HG03342 (cell line): Measurements from ENCODE around the gene SLCO2B1.

ENCODE experiments used
- ATAC-seq: cut with Tn5 transposase; IDR thresholded peaks from one replicate; pipeline ENCODE4 v1.9.1; 2021; ENCODE audit warnings: mild to moderate bottlenecking, moderate library complexity; ENCODE audit not compliant: unreplicated experiment

The SLCO2B1 gene

DNA sequence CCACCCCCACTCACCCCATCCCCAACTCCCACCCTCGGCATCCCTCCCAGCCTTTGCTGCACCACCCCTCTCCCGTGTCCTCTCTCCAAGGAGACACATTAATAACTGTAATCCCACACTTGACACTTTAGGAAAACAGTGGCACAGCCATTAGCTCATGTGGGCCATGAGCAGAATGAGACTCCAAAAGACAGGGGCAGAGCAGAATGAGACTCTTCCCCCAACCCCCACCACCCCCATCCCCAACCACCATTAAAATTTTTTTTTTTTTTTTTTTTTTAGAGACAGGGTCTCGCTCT, 6.2 kb upstream of the SLCO2B1 start:
- no peak for ATAC-seq

DNA sequence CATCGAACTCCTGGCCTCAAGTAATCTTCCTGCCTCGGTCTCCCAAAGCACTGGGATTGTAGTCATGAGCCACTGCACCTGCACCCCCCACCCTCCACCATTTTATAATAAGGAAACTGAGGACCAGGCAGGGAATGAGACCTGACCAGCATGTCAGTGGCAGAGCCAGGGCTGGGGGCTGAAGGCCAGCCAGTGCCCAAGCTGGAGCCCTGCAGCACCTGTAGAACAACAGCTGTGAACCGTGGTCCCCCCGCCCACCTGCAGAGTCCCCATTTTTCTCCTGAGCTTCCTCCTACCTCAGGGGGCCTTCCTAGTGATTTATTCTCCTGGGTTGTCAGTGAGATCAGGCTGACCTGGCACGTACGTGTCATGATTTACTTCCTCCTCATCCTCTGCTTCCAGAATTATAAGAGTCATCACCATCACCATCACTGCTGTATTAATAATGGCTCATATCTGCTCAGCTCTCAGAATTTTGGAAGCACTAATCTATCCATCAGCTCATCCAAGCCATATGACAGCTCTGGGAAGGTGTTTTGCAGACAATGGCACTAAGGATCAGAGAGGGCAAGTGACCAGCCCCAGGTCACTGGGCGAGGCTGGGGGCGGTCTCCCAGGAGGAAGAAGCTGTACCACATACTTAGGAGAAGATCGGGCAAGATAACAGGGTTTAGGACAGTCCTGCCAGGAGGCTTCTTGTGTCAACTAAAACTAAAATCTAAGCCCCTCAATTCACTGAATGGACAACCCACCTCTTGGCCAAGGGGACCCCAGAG, 5.5 kb upstream of the SLCO2B1 start:
- ATAC-seq = no peak

DNA sequence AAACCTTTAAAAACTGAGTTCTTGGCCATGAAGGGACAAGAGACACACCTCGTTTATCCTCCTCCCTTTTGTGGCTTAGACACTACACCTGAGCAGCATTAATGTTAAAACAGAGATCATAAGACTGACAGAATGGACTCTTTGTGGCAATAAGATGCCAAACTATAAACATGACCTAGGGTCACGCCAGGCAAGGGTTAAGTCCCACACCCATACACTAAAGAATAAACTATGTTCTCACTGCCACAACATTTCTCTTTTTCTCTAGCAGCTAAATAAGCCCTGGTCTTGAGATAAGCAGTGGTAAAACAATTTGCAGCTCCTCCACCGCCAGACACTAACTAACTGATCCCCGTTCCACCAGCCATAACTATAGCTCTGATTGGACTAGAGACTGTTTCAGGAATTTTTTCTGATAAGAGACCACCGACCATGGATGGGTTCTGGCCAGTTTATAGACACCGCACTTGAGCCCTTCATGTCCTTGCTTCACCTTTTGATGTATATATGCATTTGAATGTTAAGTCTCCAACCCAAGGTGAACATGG, 4.9 kb upstream of the SLCO2B1 start:
- no peak for ATAC-seq

DNA sequence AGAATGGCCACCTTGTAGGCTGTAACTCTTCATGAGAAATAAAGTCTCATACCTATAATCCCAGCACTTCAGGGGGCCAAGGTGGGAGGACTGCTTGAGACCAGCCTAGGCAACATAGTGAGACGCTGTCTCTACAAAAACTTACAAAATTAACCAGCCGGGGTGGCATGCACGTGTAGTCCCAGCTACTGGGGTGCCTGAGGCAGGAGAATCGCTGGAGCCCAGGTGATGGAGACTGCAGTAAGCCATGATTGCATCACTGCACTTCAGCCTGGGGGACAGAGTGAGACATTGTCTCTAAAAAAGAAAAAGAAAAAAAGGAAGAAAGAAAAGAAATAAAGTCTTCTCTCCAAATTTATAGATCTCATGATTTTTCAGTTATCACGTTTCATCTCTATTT, 4.2 kb upstream of the SLCO2B1 start:
- no peak for ATAC-seq

DNA sequence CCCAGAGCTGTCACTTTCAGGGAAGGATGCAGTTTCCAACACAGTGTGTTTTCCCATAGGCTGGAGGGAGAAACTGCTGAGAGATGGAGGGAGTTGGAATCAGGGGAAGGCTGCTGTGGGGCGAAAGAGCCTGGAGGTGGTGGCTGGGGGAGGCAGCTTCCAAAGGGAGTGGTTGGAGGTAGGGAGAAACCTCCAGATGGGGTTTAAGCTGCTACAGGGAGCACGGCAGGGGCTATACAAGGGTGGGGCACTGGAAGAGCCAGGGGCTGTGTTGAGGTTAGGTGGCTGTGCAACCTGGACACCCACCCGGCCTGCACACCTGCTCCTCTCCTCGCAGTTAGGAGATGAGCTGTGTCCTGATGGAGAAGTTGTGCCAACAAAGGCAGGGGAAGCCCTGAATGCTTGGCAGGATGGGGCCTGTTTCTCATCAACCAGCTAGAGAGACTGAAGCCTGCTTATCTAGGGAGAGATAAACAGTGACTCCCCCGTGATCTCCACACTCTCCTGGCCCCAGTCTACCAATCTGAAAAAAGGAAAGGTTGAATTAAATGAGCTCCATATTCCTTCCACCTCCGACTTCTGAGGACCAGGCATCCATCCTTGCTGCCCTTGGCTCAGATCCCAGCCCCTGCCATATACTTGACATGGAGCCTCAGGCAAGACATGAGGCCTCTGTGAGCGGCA, 3.6 kb upstream of the SLCO2B1 start:
- no peak for ATAC-seq

DNA sequence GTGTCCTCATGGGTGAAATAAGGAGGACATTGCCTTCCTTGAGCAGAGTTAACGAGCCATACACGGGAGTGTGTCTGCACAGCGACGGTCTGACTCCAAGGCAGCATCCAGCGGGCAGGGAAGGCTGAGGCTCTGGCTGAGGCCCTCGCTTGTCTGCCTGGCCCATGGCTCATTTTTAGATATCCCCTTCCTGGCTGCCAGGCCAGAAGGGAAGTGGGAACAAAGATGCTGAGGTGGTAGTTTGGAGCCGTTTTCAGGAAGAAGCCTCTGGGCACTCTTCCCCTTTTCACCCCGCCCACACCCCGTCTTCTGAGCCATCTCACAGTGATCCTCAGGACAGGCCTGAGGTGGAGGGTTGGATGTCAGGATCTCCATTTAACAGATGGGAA, 3.0 kb upstream of the SLCO2B1 start:
- ATAC-seq = no peak

DNA sequence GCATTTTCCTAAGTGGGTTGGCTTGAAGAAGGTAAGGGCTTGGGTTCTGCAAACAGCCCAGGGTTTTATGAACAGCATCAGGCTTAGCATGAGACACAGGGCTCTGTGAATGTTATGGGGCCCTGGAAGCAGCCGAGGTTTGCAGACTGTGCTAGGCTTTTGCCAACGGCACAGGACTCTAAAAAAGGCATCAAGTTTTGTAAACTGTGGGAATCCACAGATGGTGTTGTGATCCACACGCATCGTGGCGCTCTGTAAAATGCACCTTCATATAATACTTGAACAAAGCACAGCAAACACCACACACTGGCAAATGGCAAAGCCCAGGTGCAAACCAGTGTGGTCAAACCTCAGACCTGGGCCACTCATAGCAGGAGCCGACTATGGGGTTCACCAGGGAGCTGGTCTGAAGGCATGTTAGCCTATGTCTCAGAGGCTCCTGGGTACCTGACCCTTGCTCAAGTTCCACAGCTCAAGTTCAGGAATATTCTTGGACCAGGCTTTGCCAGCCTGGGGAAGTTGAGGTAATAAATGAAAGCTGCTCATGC, 2.4 kb upstream of the SLCO2B1 start:
- no peak for ATAC-seq

DNA sequence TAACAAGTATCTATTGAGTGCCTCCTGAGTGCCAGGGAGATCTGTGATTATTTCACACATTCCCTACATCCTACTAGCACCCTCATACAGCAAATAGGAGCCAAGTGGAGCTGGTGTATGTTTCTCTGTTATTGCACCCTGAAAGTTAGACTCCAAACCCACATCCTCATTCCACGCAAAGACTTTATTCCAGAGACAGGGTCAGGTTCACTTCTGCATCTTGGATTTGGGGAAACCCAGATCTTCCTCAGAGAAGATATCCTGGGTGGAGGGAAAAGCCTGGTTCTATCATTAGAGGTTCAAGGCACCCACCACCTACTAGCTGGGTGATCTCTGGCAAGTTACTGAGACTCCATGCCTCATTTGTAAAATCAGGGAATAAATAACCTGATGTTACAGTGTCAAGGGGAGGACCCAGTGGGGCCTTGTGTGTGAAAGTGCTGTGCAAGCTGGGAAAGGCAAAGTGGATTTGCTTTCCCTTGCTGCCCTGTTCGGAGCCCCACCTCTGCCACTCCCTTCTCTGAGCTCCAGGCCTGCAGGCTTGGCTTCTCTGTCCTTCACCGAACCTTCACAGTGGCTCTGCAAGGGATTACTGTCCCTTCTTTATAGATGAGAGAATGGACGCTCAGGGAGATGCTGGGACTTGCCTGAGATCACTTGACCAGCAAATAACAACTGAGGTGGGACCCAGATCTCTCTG, 991 bp upstream of the SLCO2B1 start:
- ATAC-seq = no peak

DNA sequence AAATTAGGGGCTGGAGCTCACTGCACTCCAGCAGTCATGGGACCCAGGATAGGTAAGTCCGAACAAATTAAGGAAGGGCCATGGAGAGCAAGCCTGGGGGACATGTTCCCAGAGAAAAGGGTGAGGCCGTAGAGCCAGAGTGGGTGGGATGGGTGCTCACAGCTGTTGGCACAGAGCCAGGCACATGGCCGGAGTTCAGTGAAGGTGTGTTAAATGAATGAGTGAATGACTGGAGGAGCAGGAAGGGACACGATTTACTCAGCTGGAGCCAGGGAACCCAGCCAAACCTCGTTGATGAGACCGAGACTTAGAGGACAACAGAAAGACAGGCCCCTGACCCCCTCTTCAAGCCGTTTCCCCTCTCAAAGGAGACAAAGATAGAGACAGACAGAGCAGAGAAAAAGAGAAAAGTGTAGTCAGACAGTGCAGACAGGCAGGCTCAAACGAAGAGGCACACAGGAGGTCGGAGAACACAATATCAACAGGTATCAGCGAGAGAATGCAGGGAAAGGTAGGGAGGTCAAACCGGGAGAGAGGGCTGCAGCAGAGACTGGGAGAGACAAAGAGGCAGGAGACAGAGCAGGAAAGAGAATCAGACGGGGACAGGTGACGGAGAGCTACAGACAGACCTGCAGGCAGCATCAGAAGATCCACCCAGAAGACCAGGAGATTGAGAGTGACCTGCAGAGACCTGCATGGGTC, 590 bp downstream of the SLCO2B1 start:
- no peak for ATAC-seq

DNA sequence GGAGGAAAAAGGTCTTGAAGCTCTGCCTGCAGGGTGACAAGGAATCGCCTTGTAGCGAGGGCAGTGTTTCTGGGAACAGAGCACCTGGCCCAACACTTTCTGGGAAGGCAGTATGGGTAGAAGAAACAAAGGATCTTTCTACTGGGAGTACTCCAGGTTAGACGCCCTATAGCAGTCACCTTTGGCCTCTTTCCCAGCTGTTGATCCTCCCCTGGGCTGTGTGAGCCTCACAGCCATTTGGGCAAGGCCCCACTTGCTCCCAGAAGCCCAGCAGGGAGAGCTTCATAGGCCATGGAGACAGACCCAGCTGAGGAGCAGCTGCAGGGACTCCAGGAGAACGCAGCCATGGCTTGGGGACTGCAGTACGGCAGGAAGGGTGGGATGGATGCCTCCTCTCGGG, 1.2 kb downstream of the SLCO2B1 start:
- no peak for ATAC-seq

DNA sequence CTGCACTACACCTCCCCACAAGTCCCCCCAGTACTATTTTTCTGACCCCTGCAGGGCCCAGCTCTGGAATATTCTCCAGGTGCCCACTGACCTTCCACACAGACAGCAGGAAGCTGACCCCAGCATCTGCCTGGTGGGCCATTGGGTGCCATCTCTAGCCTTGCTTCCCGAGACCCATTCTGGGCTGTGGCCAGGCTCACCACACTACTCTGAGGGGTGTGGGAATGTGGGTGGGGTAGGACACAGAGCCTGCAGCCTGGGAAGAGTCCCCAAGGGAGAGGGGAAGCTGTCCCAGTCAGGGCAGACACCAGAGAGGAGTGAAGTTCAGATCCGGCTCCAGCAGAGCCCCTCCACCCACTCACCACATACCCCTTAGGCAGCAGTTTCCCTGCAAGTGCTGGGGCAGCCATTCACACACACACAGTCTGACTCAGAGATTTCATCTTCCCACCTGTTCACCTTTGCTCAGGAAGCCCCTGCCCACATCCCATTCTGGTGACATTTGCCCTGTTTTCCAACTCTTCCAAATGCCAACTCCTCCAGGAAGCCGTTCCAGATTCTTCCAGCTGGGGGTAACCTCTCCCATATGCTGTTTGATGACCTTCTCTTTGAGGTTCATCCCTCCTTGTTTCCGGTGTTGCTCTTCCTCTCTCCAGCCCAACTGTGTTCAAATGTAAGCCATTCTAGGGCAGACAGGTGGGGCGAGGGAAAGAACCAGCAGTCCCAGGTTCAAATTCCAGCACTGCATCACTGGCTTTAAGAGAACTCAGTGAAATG, 1.9 kb downstream of the SLCO2B1 start:
- ATAC-seq = no peak

DNA sequence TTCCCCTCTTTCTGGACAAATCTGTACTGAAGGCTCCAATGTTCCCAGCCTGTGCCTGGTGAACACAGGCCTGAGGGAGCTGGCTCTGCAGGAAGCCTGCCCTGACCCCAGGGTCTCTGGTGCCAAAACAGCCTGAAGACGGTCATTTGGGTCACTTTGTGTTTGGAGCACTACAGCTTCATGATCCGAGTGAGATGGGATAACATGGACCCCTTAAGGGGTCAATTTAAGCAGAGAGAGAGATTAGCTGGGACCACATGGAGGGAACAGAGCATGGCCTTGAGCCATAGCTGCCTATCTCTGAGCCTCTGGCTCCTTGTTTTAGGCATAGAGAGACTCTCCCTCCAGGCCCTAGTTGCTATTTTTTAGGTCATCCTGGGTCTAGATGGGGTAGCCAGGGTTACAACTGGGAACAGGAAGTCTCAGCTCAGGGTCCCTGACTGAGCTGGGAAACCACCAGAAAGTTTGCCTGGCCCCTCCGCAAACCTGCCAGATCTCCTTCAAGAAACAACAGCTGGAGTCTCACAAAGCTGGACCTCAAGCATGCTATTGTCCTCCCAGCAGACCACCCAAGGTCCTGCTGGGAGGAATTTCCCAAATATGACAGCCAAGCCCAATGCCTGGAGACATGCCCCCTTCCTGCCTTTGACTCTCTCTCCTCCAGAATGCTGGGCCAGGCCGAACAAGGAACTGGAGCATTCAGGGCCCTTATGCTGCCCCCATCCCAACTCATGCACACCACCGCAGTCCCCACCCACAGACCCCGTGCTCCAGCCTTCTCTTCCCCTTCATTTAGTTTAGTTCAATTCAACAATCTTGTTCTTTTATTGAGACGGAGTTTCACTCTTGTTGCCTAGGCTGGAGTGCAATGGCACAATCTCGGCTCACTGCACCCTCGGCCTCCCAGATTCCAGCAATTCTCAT, 4.0 kb downstream of the SLCO2B1 start:
- no peak for ATAC-seq

DNA sequence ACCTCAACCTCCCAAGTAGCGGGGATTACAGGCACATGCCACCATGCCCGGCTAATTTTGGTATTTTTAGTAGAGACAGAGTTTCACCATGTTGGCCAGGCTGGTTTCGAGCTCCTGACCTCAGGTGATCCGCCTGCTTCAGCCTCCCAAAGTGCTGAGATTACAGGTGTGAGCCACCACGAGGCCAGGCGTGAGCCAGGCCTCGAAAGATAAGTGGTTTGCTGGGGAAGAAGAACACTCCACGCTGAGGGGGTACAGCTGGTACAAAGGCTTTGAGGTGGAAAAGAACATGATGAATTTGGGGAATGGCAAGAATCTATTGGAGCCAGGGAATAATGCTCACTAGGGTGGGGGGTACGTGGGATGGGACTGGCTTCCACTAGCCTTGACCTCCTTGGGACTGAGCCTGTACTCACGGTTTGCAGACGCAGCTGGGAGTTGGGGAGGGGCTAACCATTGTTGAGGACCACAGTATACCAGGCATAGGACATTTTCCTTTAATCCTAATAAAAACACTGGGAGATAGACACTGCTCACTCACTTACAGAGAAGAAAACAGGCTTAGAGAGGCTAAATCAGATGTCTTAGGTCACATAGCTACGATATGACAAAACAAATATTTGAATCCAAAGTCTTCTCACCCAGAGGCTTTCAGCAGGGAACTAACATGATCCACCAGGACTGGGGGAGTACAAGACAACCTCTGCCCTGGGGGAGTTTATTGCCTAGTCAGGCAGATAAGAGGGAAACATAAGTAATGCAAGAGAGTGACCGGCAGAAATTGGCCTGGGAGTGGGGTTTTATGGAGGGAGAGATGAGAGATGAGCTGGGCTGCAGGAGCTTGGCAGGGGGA, 4.9 kb downstream of the SLCO2B1 start:
- no peak for ATAC-seq

DNA sequence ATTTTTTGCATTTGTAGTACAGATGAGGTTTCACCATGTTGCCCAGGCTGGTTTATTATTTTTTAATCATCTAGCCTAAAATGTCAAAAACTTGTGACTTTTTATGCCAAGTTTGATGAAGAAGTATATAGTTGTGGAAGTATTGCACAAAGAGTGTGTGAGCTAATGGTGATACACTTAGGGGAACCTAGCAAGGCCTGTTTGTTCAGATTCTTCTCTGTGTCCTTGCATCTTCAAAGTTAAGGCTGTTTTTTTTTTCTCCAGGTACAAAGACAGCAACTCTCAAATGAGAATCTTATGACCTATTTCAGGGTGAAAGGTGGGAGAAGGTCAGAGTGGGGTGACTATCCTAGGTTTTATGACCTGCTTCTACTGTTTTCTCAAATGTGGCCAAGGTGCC, 7.3 kb downstream of the SLCO2B1 start:
- ATAC-seq = no peak

DNA sequence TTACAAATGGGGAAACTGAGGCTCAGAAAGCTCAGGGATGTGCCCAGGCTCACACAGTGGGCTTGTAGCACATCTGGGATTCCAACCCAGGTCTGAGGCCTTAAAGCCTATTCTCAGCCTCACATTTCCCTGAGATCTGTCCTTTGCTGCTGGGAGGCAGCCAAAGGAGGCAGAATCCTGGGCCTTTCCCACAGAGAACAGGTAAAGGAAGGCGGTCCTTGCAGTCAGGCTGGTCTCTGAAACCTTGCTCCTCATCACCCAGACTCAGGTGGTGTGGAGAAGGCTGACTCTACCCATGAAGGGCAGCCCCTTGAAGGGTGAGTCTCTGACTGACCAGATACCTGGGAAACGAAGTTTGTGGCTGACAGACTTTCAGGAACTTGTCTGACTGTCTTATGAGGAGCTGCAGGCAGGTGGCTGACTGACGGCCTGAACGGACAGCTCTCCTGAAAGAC, 7.8 kb downstream of the SLCO2B1 start:
- no peak for ATAC-seq

DNA sequence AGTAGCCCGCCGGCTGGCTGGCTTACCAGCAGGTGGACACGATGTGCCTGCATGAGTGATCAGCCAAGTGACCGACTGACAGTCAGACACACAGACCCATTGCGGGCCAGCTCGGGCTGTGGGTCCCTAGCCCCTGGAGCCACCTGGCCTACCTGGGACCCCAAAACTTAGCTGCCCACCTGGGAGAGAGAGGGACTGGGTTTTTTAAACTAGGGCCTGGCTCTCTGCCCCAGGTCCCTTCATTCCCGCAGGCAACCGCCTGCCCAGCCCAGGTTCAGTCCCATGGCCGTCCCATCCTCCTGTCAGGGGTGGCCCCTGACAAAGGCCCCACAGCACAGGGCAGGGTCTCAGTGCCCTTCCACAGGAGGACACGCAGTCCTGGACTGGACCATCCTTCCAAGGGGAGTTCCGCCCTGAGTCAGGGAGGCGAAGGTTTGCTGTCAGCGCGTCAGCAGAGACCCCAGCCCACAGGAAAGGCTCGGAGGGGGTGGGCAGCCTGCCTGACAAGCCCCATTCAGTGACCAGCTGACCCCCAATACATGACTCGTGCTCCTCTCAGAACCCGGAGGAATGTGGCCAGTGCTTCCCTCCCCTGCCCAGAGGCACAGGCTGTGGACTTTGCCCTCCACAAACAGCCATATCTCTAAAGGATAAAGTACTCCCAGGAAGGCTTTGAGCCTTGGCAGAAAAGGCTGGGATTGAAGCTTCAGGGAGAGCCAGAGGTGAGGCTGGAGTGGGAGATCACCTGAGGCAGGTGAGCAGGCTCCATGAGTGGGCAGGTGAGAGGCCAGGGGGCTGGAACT, 8.4 kb downstream of the SLCO2B1 start:
- no peak for ATAC-seq

DNA sequence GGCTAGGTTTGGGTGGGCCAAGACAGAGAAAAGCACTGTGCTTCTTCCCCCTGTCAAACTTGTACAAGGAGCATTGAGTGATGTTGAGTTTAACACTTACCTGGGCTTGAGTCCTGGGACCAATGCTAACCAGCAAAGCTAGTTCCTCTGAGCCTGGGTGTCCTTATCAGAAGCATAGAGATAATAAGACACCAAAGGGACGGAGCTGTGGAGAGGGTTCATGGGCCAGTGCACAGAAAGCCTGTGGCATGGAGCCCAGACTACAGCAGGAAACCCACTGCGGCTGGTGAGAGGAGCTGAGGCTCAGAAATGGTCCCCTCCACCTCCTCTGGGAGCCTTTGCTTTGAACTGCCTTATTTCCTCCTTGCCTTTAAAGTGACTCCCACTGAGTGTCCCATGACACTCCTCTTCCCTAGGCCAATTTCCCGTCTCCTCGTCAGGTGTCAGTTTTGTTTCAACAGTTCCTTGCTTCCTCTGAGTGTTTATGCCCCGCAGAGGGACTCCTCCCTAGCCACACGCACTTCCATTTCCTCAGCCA, 9.4 kb downstream of the SLCO2B1 start:
- ATAC-seq = no peak
